Hematopoietic multipotent progenitor cell treated with erythropoietin and hydrocortisone succinate and interleukin-3 and kit ligand, for 6 days (in vitro differentiated cells): Measurements from ENCODE around the gene CHRNA5.

ENCODE experiments used
- DNase-seq: peaks from one replicate; pipeline ENCODE4 v3.0.0-alpha.2; 2015

The CHRNA5 gene

DNA sequence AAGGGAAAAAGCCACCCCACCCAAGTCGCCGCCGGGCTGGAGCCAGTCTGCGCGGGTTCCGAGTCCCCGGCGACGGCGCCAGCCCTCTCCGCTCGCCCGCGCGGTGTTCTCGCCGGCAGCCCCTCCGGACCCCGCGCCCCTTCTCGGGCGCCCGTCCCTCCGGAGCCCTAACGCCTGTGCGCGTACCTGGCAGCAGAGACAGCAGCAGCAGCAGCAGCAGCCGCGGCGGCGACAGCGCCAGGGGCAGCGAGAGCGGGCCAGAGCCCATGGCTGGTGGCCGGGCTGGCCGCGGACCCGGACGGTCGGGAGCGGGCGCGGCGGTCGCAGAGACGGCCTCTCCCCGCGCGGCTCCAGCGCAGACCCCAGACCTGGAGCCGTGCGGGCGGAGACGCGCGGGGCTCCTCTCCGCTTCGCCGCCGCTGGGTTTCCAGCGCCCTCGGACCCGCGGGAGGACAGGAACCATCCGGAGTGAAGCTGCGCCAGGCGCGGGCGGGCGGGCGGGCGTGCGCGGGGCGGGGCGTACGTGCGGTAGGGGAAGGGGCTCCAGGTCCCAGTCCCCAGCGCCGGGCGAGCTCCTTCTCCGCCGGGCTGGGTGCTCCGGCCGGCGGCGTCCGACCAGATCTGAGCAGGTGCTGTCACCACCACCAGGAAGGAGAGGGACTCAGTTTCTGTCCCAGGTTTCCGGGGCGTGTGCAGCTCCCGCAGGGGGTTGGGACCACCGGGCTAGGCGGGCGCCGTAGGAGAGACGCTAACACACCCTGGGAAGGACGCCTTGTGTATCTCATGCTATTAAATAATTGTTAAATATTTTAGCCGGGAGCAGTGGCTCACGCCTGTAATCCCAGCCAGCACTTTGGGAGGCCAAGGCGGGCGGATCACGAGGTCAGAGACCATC, 55.5 kb downstream of the CHRNA5 start, which contains the start of gene CHRNA3:
Gene CHRNA3 (minus strand): TSS at position 470 of the 895 bp plus-strand sequence. CDS start 202 bp downstream, at position 268.
- no peak for DNase-seq

DNA sequence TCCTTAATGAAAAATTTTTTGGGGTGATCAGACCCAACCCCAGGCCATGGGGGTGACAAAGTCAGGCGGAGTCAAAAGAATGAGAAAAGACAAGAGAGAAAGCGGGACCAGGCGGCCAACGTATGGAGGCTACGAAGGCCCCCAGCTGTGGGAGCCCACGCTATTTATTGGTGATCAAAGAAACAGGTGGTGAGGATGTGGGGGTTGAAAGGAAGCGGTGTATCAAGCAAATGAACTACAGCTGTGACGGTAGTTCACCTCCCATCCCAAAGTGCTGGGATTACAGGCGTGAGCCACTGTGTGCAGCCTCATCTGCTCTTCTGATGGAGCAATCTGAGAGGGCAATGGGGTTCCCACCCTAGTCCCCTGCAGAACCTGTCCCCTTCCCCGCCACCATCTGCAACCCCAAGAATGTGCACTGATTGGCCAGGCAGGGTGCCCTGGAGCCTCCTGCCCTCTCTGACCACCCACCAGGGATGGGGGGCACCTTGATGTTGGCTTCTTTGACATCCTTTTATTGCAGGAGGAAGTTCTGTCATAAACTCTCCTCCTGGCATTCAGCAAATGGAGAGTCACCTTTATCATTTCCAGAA, 56.6 kb downstream of the CHRNA5 start:
- DNase-seq, result no peak

DNA sequence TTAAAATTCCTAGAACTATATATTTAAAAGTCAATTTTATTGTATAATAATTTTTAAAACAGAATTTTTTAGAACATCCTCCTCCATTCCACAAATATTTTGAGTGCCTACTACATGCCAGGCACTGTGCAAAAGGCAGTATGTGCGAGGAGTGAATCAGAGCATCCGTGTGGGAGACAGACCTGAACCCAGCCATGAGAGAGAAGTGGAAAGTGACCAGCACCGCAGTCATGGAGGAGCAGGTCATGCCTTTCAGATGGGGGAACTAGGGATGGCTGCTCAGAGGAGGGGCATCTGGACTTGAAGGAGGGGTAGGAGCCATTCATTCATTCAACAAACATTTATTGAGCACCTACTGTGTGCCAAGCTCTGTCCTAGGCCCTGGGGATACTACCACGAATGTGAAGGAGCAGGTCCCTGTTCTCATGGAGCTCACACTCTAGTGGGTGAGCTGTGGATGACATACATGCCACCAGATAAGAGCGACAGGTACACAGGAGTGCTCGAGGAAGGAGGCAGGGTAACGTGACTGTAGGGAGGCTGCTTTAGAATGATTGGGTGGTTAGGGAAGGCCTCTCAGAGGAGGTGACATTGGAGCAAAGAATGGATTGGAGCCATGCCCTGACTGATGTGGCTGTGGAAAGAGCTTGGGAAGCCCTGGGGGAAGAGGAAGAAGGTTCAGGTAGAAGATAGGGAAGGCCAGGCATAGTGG, 58.6 kb downstream of the CHRNA5 start:
- DNase-seq, result no peak

DNA sequence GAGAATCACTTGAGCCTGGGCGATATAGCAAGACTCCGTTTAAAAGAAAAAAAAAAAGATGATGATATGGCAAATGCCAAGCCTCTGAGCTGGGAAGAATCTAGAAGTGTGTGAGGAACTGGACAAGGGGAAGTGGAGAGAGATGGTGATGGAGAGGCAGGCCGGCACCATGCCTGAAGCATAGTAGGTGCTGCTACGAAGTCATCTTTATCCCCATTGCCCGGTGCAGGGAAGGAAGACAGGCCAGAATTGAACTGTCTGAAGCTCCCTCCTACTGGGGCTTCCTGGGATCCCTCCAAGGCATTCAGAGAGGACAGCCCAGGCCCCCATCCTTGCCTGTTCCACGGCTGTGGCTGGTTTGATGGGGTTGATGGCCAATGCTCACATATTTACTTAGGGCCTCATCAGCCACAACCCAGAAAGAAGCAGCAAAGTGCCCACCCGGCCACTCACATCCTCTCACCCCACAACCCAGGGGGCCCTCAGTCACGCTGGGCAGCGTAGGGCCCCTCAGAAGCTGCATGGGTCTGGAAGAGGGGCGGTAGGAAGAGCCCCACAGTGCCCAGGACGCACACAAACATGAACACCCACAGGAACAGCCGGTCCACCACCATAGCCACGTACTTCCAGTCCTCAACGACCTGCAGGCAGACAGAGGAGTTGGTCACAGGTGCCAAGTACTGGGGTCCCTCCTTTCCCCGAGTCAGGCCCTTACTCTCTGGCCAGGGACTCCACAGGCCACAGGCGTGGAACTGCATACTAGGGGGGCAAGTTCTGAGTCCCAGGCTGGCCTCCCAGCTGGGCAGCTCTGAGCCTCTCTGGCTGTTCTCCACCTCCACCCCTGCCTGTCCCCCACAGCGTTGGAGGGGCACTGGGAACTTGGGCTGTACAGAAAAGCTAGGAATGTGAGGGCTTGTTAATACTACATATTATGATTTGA, 59.6 kb downstream of the CHRNA5 start:
- no peak for DNase-seq

DNA sequence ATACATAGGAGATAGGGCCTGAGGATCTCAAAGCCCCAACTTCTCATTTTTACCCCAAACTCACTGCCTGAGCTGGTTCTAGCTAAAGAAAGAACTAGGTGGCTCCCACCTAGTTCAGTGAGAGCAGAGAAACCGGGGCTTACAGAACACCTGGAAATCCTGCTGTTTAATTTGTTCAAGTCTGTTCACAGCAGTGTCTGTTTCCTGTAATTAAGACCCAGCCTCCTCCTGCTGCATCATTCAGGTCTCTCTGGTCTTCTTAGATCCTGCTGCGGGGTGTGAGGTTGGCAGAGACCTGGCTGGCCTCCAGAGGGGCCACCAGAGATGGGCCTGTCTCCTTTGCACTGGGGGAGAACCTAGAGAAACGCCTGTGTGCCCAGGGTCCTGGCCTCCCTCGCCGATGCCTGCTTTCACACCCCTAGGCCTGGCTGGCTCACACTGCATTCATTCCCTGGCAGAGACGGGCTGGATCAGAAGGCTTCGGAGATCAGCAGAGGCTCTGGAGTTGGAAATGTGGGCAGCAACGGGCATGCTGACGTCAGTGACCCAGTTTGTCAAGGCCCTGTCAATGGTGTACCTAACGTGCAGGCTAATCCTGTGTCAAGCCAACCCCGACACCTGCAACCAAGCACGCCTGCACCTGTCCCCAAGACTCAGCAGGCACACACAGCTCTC, 60.4 kb downstream of the CHRNA5 start:
- no peak for DNase-seq

DNA sequence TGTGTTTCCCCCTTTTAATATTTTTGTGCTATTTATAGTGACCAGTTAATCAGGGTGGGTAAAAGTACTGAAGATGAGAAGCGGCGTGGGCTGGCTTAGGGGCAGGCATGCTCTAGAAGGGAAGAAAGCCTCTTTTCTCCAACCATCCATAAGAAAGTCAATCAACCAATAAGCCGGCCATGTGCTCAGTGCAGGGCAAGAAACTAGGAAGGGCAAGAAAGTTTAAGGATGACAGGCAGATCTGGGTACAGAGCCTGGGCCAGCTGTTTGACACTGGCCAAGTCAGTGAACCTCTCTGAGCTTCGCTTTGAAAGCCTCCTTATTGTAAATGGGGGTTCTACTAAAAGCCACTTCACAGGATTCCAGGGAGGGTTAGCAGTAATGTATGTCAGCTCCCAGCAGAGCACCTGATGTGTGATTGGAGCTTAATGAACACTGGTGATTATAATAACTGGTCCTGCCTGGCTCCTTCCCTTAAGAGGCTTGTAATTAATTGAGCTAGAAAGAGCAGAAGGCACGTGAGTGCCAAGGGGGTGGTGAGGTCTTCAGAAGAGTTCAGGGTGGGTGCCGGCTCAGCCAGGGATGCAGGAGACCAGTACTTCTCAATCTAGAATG, 61.2 kb downstream of the CHRNA5 start:
- DNase-seq, result no peak

DNA sequence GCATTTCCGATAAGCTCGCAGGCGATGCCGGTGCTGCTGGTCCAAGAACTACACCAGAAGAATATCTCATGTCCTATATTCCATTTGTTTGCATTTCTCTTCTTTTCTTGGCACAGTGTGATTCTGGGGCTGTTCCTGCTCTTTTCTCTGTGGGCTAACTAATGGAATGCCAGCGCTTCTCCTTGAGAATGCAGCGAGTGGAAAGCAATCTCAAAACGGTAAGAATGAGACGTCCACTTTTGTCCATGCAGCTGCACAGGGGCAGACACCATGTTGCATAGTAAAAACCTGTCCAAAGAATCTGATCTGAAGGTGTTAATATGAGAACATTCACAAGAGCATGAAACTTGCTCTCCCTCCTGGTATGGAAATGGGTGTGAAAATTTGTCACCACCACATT, 62.0 kb downstream of the CHRNA5 start:
- DNase-seq, result no peak

DNA sequence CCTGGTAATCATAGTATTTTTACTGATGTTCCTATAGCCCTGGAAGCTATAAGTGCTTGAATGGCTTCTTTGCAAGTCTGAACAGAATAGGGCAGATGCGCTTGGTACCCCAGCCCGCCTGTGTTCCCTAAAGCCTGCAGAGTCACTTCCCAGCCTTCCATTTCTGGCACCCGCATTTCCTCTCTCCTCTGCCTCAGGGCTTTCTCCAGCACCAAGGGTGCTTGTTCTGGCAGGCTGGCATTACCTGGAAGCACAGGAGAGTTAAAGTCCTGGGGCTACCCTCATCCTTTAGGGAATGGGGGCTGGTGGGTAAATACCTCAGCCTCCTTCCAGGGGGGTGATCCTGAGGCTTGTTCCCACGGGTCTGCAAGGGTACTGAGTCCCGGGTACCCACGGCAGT, 62.9 kb downstream of the CHRNA5 start:
- DNase-seq, result no peak

DNA sequence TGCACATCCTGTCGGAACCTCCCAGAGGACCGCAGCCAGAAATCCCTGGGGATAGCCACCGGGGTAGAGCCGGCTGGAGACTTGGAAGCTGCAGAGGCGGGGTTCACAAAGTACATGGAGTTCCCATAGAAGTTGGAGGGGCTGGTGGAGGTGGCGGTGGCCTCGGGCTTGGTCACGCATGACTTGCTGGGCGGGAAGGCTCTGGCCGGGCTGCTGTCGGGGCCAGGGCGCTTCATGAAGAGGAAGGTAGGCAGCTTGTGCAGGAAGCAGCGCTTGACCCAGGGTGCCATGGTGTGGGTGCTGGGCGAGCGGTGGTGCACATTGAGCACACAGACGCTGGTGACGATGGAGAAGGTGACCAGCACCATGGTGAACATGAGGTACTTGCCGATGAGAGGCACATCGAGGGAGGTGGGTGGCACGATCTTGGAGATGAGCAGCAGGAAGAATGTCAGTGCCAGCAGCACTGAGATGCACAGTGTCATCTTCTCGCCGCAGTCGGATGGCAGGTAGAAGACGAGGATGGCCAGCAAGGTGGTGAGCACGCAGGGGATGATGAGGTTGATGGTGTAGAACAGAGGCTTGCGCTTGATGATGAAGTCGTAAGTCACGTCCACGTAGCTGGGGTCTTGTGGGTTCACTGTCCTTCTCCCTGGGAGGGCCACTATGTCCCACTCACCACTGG, 63.9 kb downstream of the CHRNA5 start:
- no peak for DNase-seq

DNA sequence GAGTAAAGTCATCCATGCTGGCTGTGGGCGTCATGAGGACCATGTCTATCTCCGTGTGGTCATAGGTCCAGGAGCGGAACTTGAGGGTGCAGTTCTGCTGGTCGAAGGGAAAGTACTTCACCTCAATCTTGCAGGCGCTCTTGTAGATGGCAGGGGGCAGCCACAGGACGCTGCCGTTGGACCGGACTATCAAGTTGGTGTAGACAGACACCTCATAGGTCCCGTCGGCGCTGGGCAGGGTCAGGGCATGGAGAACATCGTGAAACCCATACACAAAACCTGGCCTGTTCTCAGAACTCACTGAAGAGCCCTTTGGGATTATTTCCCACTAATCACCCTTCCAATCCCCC, 64.4 kb downstream of the CHRNA5 start:
- no peak for DNase-seq

DNA sequence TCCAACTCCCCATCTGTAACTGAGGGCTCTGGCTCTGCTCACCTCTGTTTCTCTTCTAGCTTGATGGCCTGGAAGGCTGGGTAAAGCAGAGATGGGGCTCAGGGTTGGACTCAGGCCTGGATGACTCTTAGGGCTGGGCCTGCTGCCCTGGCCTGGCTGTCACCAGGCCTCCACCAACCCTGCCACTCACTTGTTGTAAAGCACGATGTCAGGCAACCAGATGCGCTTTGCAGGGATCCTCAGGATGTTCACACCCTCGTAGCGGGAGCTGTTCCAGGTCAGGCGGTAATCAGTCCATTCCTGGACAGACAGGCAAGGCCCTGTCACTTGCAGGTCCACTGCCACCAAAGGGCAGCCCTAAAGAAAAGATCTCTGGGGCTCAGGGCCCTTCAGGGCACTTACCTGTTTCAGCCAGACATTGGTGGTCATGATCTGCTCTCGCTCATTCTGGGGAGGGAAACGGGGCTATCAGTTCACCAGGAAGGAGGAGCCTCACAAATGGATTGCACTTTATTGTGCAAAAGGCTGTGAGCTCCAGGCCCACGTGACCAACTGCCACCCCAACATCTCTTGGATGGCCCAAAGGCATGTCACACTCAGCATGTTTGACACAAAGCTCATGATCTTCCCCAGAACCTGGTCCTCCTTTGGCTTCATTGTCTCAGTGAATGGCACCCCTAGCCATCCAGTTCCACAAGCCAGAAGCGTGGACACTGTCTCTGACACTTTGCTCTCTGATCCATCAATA, 65.7 kb downstream of the CHRNA5 start:
- DNase-seq, result no peak

DNA sequence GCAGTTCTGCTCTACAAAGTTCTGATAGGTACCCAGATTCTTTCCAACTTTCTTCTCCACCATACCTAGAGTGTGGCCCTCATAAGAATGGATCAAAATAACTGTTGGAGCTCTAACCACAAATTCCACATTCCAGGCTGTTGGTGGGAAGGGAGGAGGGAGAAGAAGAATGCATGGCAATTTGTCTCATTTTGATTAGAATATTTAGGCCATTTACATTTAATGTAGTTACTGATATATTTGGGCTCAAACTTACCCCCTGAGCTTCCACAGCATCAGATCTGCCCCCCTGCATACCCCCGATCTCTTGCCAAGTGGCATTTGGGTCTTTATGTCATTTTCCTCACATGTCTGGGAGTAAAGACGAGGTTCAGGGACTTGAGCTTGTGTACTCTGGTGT, 68.0 kb downstream of the CHRNA5 start:
- no peak for DNase-seq

DNA sequence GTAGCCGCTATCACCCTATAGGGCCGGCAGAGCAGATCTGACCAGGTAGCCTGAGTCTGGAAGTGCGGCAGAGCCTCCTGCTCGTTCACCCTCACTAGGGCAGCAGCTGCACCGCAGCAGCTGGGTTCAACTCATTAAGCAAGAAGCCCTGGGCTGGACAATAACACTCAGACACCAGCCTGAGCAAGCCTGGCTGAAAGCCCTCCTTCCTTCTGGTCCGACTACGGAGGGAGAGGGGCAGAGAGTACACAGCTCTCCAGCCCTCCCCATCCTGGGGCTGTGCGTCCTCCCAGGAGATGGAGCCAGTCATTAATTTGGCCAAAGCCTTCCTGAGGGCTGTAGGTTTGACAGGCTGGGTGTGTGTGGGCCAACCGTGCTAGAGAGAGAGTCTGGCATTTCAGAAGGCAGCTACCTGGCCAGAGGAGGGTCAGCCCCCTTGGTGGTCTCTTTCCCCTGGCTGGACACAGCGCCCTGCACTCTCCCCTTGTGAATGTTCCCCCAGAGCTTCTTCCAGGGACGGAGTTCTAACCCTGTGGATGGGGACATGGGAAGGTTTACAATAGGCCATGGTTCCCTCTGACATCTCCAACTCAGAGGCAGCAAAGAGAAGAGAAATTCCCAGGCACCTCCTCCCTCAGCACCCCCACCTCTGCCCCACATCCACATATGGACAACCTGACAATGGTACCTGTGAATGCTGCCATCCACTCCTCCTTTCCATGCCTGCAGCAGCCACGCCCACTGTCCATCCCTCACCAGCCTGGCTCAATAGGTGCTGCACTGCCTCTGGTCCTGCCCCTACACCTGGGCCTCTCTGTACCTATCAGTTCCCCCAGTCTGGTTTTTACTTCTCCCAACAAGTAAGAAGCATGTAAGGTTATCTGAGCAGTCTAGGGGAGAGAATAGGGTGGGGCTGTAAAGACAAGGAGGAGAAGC, 69.2 kb downstream of the CHRNA5 start:
- no peak for DNase-seq

DNA sequence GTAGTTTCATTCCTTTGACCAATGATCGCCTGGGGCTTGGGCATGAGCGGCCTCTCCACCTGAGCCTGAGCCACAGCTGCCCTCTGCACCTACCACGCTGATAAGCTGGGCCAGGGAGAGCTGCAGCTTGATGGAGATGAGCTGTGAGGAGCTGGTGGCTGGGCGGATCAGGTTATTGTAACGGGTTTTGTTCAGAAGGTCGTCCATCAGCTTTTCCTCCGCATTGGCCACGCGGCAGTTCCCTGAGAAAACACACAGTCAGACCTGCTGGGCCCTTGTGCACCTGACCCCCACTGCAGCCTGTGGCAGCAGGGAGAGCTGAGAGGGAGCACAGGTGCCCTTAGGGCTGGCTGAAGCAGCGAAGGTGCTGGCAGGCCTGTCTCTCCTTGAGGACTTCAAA, 70.0 kb downstream of the CHRNA5 start:
- no peak for DNase-seq

DNA sequence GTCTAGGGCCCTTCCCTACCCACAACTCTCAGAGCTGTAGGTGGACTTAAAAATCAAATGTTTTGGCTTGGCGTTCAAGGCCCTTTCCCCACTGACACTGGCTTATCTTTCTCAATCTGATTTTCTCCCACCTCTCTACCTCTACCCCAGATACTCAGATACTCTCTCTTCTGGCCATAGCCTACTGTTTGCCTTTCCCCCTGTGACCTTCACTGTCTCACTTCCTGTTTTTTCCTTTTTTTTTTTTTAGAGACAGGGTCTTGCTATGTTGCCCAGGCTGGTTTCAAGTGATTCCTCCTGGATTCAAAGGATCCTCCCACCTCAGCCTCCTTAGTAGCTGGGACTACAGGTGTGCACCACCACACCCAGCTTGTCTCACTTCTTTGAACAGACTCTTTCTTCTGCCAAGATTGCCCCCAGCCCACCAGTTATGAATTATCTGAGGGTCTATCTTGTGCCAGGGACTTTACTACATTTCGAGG, 71.1 kb downstream of the CHRNA5 start:
- no peak for DNase-seq

DNA sequence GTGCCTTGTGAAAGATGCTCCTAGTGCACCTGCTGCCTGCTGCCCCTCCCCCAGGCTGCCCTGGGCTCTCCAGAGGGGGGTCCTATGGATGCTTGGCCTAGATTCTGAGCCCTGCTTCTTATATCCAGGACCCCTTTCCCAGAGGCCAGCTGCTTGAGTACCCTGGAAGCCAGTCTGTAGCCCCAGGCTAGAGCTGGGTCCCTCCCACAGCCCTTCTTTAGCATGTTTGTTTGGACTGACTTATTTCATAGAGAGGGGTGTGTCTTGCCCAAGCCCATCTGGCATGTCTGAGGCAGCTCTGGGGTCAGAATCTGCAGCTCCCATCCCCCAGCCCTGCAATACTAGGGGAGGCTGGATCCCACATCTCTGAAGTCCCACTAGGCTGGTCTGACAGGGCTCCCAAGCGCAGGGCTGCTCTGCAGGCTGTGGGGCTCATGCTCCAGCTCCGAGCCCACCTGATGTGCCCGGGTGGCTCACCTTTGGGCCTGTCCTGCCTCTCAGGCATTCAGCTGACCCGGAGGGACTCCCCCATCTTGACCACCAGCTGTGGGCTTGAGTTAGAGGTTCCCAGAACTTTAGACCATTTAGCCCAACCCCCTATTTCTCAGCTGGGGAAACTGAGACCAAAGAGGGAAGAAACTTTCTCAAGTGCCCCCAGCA, 72.6 kb downstream of the CHRNA5 start:
- no peak for DNase-seq

DNA sequence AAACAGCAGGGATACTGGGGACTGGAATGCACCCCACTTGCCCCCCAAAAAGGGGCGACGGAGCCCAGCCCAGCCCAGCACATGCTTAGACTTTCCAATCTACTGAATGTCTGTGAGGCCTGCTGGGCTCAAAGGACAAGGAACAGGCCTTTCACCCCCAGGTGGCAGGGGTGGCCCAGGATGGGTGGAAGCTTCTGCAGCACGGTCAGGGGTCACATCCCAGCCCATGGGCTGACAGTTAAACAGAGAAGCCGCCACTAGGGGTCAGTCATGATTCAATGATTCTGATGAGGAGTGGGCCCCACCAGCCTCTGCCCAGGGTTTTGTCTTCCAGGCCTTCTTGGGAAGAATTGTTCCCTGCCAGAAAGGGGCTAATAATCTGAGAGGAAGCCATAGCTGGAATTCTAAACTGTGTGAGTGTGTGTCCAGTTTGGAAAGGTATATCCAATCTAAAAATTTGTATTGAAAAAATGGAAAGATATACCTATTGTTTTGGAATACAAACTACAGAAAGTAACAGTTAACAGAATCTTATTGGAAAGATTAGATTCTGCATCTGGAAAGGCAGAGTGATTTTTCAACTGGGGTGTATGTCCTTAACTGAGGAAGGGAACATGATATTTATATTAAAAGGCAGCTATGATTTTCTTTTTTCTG, 73.5 kb downstream of the CHRNA5 start:
- DNase-seq, result peak; percentile 84
